Upper lobe of right lung (tissue), 1 donor: ENCODE data around the gene NKD1. TPM values are rescaled to one million over a fixed set of nuclear protein-coding genes. Genes with fewer than 3 reads are reported as not detected.

Experiments
- ATAC-seq: fragments of 200-7000 bp; cut with Tn5 transposase; one replicate; pipeline ENCODE4 v1.9.1; 2020; ENCODE audit warnings: mild to moderate bottlenecking, moderate library complexity
- DNase-seq: peaks from one replicate; pipeline ENCODE4 v3.0.0-alpha.2; 2020
- H3K27ac ChIP-seq: fragments of 200-600 bp; one replicate; pipeline ENCODE4 v1.8.0; 2022
- H3K27me3 ChIP-seq: fragments of 200-600 bp; one replicate; pipeline ENCODE4 v1.8.0; 2022; ENCODE audit warnings: mild to moderate bottlenecking
- H3K36me3 ChIP-seq: fragments of 200-600 bp; one replicate; pipeline ENCODE4 v1.8.0; 2022
- H3K4me1 ChIP-seq: fragments of 200-600 bp; one replicate; pipeline ENCODE4 v1.8.0; 2022
- H3K4me3 ChIP-seq: fragments of 200-600 bp; one replicate; pipeline ENCODE4 v1.8.0; 2022; ENCODE audit warnings: mild to moderate bottlenecking
- H3K9me3 ChIP-seq: fragments of 200-600 bp; one replicate; pipeline ENCODE4 v1.8.0; 2022
- CTCF ChIP-seq: fragments of 200-600 bp; IDR thresholded peaks from one replicate; pipeline ENCODE4 v1.8.0; 2022; ENCODE audit warnings: antibody characterized with exemption
- intact Hi-C: fragments of 100-400 bp; cut with DNase I; formaldehyde crosslinking; loops from one replicate; pipeline ENCODE4 v1.11.0; 2022
- total RNA-seq: library from RNA; stranded (reverse); fragmentation: NEBNext Ultra II Directional; extraction: Animal tissue kit (Norgen Biotek cat#: 25700); gene quantifications from one replicate; pipeline ENCODE4 v1.2.1, GENCODE V29; 2021
- donor health status: DM: no; HTN: yes; CAD: no; lungs with severe emphysema.

Gene NKD1
- total RNA-seq, 1 donor from 2014 or later = 47.2 TPM

DNA sequence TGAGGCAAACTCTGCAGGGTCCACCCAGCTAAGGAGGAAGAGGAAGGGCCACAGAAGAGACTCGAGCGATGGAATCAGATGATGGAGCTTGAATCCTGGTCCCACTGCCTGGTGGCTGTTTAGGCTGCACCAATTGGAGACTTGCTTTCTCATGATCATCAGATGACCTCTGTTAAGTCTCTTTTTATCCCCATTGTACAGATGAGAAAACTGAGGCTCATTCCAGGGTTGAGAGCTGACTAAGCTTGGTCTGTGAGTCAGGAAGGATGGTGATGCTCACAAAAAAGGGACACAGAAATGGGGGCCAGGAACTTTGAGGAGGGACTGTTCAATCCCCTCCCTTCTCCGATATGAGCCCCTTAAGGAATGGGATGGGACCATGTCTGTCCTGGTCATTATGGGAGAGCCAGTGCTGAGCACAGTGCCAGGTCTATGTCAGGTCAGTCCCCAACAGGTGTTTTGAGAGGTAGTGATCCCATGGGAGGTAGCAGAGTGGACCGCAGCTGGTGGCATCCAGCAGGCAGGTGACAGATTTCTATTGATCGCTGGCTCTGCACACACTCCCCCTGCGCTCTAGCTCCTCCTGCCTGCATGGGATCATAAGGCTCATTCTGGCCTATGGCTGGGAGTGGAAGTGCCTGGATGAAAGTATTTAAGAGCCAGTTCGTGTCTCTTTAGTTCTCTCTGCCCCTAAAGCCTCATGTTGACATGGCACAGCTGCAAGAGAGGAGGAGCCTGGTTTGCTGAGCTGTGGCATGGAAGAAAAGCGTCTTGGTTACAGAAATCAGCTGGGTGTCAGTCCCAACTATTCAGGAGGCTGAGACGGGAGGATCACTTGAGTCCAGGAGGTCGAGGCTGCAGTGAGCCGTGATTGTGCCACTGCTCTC, 105.7 kb downstream of the NKD1 start:
- Histone ChIP-seq H3K4me3 (no peak overlapping the region), H3K36me3 (no peaks in the 10 kb centered on the region), H3K9me3 (no peaks in the 10 kb centered on the region), H3K27ac (no peak overlapping the region), H3K27me3 (no peaks in the 10 kb centered on the region), H3K4me1 (no peaks in the 10 kb centered on the region)
- DNase-seq = no peak
- ATAC-seq = no peak
- TF ChIP-seq CTCF = no peak
- intact Hi-C loops = no loop called here

GRCh38 chr16:50655558-50656055, 107.4 kb downstream of the NKD1 start:
- intact Hi-C loops = no loop called here
- H3K9me3 ChIP-seq = no peaks in the 10 kb centered on the region
- H3K4me1 ChIP-seq = no peaks in the 10 kb centered on the region
- TF ChIP-seq CTCF = no peak
- DNase-seq (no peak), ATAC-seq (no peak)
- no peak overlapping the region for H3K4me3 ChIP-seq
- H3K36me3 ChIP-seq = no peaks in the 10 kb centered on the region
- H3K27ac ChIP-seq = no peak overlapping the region
- H3K27me3 ChIP-seq = no peaks in the 10 kb centered on the region

DNA sequence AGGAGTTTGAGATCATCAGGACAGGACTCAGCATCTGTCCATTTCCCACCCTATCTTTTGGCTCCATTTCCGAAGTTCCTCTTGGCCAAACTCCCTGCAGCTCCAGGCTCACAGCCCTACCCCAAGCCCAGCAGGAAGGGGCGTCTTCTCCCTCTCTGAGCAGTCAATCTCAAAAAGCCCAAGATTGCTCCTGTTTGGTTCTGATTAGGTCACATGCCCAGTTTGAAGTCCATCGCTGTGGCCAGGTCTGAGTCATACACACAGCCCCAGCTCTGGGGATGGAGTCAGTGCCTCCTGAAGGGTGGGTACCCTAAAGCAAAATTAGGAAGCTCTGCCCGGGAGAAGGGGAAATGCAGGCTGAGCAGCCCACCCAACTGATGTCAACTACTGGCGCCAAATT, 109.0 kb downstream of the NKD1 start:
- Histone ChIP-seq H3K4me3 (no peak overlapping the region), H3K27ac (no peak overlapping the region), H3K4me1 (no peaks in the 10 kb centered on the region), H3K27me3 (no peaks in the 10 kb centered on the region), H3K9me3 (no peaks in the 10 kb centered on the region), H3K36me3 (no peaks in the 10 kb centered on the region)
- intact Hi-C loops = no loop called here
- DNase-seq (no peak), ATAC-seq (peak; percentile 13)
- no peak for TF ChIP-seq CTCF

GRCh38 chr16:50659806-50660205, 111.6 kb downstream of the NKD1 start:
- ATAC-seq = no peak
- no peaks in the 10 kb centered on the region for H3K36me3 ChIP-seq
- no peaks in the 10 kb centered on the region for H3K9me3 ChIP-seq
- no peak overlapping the region for H3K27ac ChIP-seq
- no peak overlapping the region for H3K4me3 ChIP-seq
- DNase-seq = no peak
- H3K27me3 ChIP-seq = no peaks in the 10 kb centered on the region
- intact Hi-C loops = loop anchor here (10.0 kb wide), 1 partner anchor 285 kb away; no protein-coding TSS in a partner anchor
- peaks cover 4% of the 10 kb centered on the region for H3K4me1 ChIP-seq
- TF ChIP-seq CTCF = no peak

DNA sequence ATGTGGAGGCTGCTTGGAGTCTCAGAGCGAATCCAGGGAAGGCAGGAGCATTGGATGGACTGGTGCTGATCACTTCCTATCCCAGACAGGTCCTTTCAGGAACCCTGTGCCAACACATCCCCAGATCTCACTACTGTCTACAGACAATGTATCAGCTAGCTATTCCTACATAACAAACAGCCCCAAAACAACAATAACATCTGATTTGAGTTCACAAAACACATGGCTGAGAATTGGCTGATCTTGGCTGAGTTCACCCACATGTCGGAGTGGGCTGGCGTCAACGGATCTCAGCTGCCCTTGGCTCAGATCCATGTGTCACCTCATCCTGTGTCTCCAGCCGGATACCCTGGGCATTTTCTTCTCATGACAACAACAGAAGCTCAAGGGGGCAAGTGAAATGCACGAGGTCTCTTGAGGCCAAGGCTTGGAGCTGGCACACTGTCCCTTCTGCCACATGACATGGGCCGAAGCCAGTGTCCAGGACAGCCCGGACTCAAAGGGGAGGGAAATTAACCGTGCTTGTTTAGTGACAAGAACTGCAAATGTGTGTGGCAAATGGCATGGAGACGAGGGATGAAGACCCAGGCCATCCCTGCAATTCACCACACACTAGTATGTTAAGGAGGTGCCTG, 114.2 kb downstream of the NKD1 start:
- no peak for ATAC-seq
- DNase-seq = no peak

More for the DNA sequence above, 114.2 kb downstream of the NKD1 start:
- no peak for TF ChIP-seq CTCF
- H3K4me1 ChIP-seq = peaks cover 8% of the 10 kb centered on the region
- no peak overlapping the region for H3K4me3 ChIP-seq
- no peaks in the 10 kb centered on the region for H3K9me3 ChIP-seq
- no peaks in the 10 kb centered on the region for H3K36me3 ChIP-seq
- intact Hi-C loops = loop anchor here (10.0 kb wide), 1 partner anchor 288 kb away; no protein-coding TSS in a partner anchor
- H3K27me3 ChIP-seq = no peaks in the 10 kb centered on the region
- H3K27ac ChIP-seq = no peak overlapping the region
